Tibial nerve (tissue), 3 donors: ENCODE data around the gene ACOXL.

ENCODE experiments used
- POLR2A ChIP-seq, 2 donors: fragments of 450-650 bp; IDR thresholded peaks; one replicate each; pipeline ENCODE4 v1.6.1; 2017; ENCODE audit warnings: antibody characterized with exemption in 2 of 2, mild to moderate bottlenecking in 2 of 2, moderate library complexity in 2 of 2
- TF ChIP-seq, protein P1 (sequence below), 5 experiments: fragments of 200-600 bp in 3 of 5; fragments of 450-650 bp in 2 of 5; sonication (generic) in 3 of 5; IDR thresholded peaks; one replicate each; pipeline ENCODE4 v1.5.1; 2016 to 2019; ENCODE audit warnings: antibody characterized with exemption in 5 of 5, mild to moderate bottlenecking in 3 of 5, moderate library complexity in 2 of 5

DNA sequence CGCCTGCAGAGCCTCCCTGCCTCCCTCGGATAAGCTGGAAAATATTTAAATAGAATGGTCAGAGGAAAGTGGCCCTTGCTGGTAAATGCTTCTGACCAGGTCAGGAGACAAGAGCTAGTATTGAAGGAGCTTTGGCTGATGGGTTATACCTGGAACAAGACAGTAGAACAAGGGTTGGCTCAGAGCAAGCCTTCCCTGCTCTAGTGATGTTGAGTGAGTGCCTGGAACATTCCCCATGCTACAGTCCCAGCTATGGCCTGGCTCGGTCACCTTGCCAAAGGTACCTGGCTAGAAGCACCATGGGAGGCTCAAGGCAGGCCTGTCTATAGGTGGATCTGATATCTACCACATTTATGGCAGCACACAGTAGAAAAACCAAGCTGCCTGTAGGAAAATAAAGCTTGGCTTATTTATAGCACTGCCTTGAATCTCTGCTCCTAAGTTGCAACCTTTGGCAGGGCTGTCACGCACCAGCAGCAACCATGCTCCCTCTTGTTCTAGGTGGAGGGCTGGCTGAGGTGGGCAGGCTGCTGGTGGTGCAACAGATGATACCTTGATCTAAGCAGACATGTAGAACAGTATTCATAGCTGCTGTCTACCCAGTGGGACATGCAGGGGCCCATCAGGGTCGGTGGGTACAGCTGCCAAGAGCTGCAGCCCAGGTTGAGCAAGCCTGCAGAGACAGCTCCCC, 321.6 kb downstream of the ACOXL start:
- TF ChIP-seq, protein P1, sequence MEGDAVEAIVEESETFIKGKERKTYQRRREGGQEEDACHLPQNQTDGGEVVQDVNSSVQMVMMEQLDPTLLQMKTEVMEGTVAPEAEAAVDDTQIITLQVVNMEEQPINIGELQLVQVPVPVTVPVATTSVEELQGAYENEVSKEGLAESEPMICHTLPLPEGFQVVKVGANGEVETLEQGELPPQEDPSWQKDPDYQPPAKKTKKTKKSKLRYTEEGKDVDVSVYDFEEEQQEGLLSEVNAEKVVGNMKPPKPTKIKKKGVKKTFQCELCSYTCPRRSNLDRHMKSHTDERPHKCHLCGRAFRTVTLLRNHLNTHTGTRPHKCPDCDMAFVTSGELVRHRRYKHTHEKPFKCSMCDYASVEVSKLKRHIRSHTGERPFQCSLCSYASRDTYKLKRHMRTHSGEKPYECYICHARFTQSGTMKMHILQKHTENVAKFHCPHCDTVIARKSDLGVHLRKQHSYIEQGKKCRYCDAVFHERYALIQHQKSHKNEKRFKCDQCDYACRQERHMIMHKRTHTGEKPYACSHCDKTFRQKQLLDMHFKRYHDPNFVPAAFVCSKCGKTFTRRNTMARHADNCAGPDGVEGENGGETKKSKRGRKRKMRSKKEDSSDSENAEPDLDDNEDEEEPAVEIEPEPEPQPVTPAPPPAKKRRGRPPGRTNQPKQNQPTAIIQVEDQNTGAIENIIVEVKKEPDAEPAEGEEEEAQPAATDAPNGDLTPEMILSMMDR (IDR thresholded peaks at IDR 0.05), result no peak
- TF ChIP-seq POLR2A (IDR thresholded peaks at IDR 0.05), result no peak
